HepG2 (cell line): ENCODE measurements around the gene TMEM63B. TPM values are rescaled to one million over a fixed set of nuclear protein-coding genes. Genes with fewer than 3 reads are reported as not detected.

Experiments
- ATAC-seq: fragments of 200-7000 bp; cut with Tn5 transposase; 3 replicates; pipeline ENCODE4 v1.9.1; 2020; ENCODE audit warnings: mild to moderate bottlenecking, moderate library complexity
- BruUV-seq: library from RNA; stranded (reverse); fragments of 400-500 nt; replicated peaks from 2 replicates; lab custom pipeline; 2021; lab: Mats Ljungman, UMichigan
- CTCF ChIA-PET: fragments of 300-600 bp; formaldehyde crosslinking; extraction: SDS; loops from one replicate; lab custom pipeline; 2021; ENCODE audit warnings: low total read pairs, inconsistent platforms, low intra/inter-chr PET ratio; lab: Yijun Ruan, JAX
- POLR2A ChIA-PET: fragments of 350-600 bp; sonication (Branson Sonifier 250); formaldehyde crosslinking; loops from one replicate; lab custom pipeline; 2020; ENCODE audit warnings: antibody characterized with exemption, inconsistent platforms; lab: Yijun Ruan, JAX
- DNase-seq: peaks from one replicate; pipeline ENCODE4 v3.0.0-alpha.2; 2015; ENCODE audit warnings: low spot score
- FAIRE-seq: peaks from 3 replicates; lab custom pipeline; 2011; peaks lifted over from hg19 to GRCh38; lab: Jason Lieb, UNC
- H2AFZ ChIP-seq: one replicate; pipeline ENCODE4 v1.6.1; 2011; ENCODE audit warnings: low read length, inconsistent platforms
- H3K27ac ChIP-seq: fragments of 300-600 bp; 3 replicates; pipeline ENCODE4 v1.8.0; 2011; ENCODE audit warnings: mixed run types, mild to moderate bottlenecking, mixed read lengths, low read length, inconsistent platforms; ENCODE audit not compliant: insufficient read depth; ENCODE audit errors: extremely low read length
- H3K27me3 ChIP-seq, 2 experiments: fragments of 200-600 bp in 1 of 2; 2 replicates in 1 of 2; 3 replicates in 1 of 2; pipeline versions ENCODE4 v1.6.0 to v1.8.0; 2011; ENCODE audit warnings: low read length in 2 of 2, mild to moderate bottlenecking in 2 of 2, moderate library complexity in 2 of 2, inconsistent platforms in 1 of 2; ENCODE audit not compliant: insufficient read depth in 2 of 2, control insufficient read depth in 1 of 2
- H3K36me3 ChIP-seq, 2 experiments: fragments of 200-600 bp in 1 of 2; replicated peaks in 1 of 2; 2 replicates in 1 of 2; 3 replicates in 1 of 2; pipeline versions ENCODE4 v1.5.1 to v1.8.0; 2011; ENCODE audit warnings: low read length in 2 of 2, inconsistent platforms in 1 of 2; ENCODE audit not compliant: insufficient read depth in 2 of 2, control insufficient read depth in 1 of 2
- H3K4me1 ChIP-seq: 2 replicates; pipeline ENCODE4 v1.5.1; 2012; ENCODE audit warnings: low read length, inconsistent platforms; ENCODE audit not compliant: insufficient read depth
- H3K4me2 ChIP-seq: 2 replicates; pipeline ENCODE4 v1.6.0; 2011; ENCODE audit warnings: low read depth, low read length, inconsistent platforms
- H3K4me3 ChIP-seq, 3 experiments: fragments of 200-600 bp in 1 of 3; sonication (generic), shearing (Covaris generic) in 1 of 3; replicated peaks in 1 of 3; 2 replicates each; pipeline ENCODE4 v1.5.1; 2011 to 2016; ENCODE audit warnings: low read length in 3 of 3, inconsistent platforms in 2 of 3, low read depth in 2 of 3, mild to moderate bottlenecking in 2 of 3, control low read depth in 1 of 3, mixed read lengths in 1 of 3; ENCODE audit not compliant: insufficient read depth in 1 of 3
- H3K79me2 ChIP-seq: one replicate; pipeline ENCODE4 v1.6.1; 2011; ENCODE audit warnings: low read length, inconsistent platforms; ENCODE audit not compliant: insufficient read depth
- H3K9ac ChIP-seq: 2 replicates; pipeline ENCODE4 v1.6.0; 2011; ENCODE audit warnings: mild to moderate bottlenecking, low read depth, low read length, inconsistent platforms; ENCODE audit not compliant: insufficient read depth
- H3K9me3 ChIP-seq: 2 replicates; pipeline ENCODE4 v1.5.1; 2012; ENCODE audit warnings: mild to moderate bottlenecking, low read length
- H4K20me1 ChIP-seq: 2 replicates; pipeline ENCODE4 v1.6.0; 2011; ENCODE audit warnings: inconsistent platforms, mild to moderate bottlenecking, low read length, moderate library complexity; ENCODE audit not compliant: insufficient read depth
- HOXA3 ChIP-seq: sonication (generic); formaldehyde crosslinking; IDR thresholded peaks from 2 replicates; pipeline ENCODE4 v1.5.0; 2020; ENCODE audit warnings: missing genetic modification reagents
- IKZF5 ChIP-seq: IDR thresholded peaks from 2 replicates; pipeline ENCODE4 v1.6.1; 2018; ENCODE audit warnings: missing genetic modification reagents, mild to moderate bottlenecking, missing compliant biosample characterization
- MBD4 ChIP-seq: IDR thresholded peaks from 2 replicates; pipeline ENCODE4 v1.6.1; 2012; ENCODE audit warnings: low read length, inconsistent platforms, borderline replicate concordance
- NFKBIZ ChIP-seq: IDR thresholded peaks from 2 replicates; pipeline ENCODE4 v1.6.1; 2018; ENCODE audit warnings: missing genetic modification reagents, missing compliant biosample characterization
- POGZ ChIP-seq: sonication (generic); formaldehyde crosslinking; IDR thresholded peaks from 2 replicates; pipeline ENCODE4 v1.4.0; 2020; ENCODE audit warnings: mild to moderate bottlenecking, missing genetic modification reagents
- RFX5 ChIP-seq: IDR thresholded peaks from 2 replicates; pipeline ENCODE4 v1.6.1; 2011; ENCODE audit warnings: low read depth, low read length, improper control_type of control experiment
- ZIK1 ChIP-seq: sonication (generic); formaldehyde crosslinking; IDR thresholded peaks from 2 replicates; pipeline ENCODE4 v1.5.0; 2020; ENCODE audit warnings: mild to moderate bottlenecking, low read depth, missing genetic modification reagents, borderline replicate concordance
- ZNF768 ChIP-seq: sonication (generic); formaldehyde crosslinking; IDR thresholded peaks from 2 replicates; pipeline ENCODE4 v1.4.0; 2020; ENCODE audit warnings: missing genetic modification reagents
- ZNF800 ChIP-seq: sonication (generic); formaldehyde crosslinking; IDR thresholded peaks from 2 replicates; pipeline ENCODE4 v1.4.0; 2020; ENCODE audit warnings: missing genetic modification reagents
- WGBS: methylation state at CpG from one replicate; pipeline ENCODE4 v1.1.6; 2017; ENCODE audit warnings: low lambda C conversion rate; 5-methylcytosine and 5-hydroxymethylcytosine counted together
- in situ Hi-C: cut with HindIII; loops from 2 replicates; pipeline ENCODE4 v1.10.0; 2017; ENCODE audit warnings: low pct_unique_long_range_greater_than_20kb; ENCODE audit not compliant: extremely low pct_ligation_motif_present
- intact Hi-C: fragments of 100-400 bp; cut with micrococcal nuclease; formaldehyde crosslinking; loops from one replicate; pipeline ENCODE4 v1.10.0; 2022; ENCODE audit not compliant: unreplicated experiment
- polyA plus RNA-seq, 8 experiments: library from polyadenylated mRNA; depleted of rRNA in 3 of 8; stranded (reverse) in 7 of 8; unstranded in 1 of 8; fragments of >200 nt; fragmentation: Illumina TruSeq in 4 of 8; extraction: Trizol in 4 of 8; gene quantifications; 2 replicates each; pipeline versions ENCODE4 v1.2.1 to v1.2.3, GENCODE V29; 2011 to 2016; ENCODE audit warnings: low read depth in 4 of 8, missing spikeins in 1 of 8, mixed read lengths in 1 of 8; ENCODE audit not compliant: insufficient read depth in 1 of 8
- total RNA-seq, 5 experiments: library from RNA; depleted of rRNA; stranded (reverse); fragments of >200 nt; fragmentation: Illumina TruSeq; extraction: Trizol; gene quantifications; 2 replicates each; pipeline ENCODE4 v1.2.3, GENCODE V29; 2016; ENCODE audit warnings: low read depth in 1 of 5
- TF ChIP-seq, protein P1 (sequence below): sonication (generic); formaldehyde crosslinking; IDR thresholded peaks from 2 replicates; pipeline ENCODE4 v1.5.1; 2020; ENCODE audit warnings: mild to moderate bottlenecking, missing genetic modification reagents, moderate library complexity
- TF ChIP-seq, protein P2 (sequence below): sonication (generic); formaldehyde crosslinking; IDR thresholded peaks from 2 replicates; pipeline ENCODE4 v1.4.0; 2020; ENCODE audit warnings: missing genetic modification reagents
- TF ChIP-seq, protein P3 (sequence below): sonication (generic); formaldehyde crosslinking; IDR thresholded peaks from 2 replicates; pipeline ENCODE4 v1.8.1; 2023; ENCODE audit warnings: mild to moderate bottlenecking, missing genetic modification reagents, borderline replicate concordance

Gene TMEM63B
- total and polyA plus RNA-seq, 2 of the 13 experiments (the other 11 are each of a cell fraction or from before 2014, with no cell fraction given) = 27.4 to 75.8 TPM

DNA sequence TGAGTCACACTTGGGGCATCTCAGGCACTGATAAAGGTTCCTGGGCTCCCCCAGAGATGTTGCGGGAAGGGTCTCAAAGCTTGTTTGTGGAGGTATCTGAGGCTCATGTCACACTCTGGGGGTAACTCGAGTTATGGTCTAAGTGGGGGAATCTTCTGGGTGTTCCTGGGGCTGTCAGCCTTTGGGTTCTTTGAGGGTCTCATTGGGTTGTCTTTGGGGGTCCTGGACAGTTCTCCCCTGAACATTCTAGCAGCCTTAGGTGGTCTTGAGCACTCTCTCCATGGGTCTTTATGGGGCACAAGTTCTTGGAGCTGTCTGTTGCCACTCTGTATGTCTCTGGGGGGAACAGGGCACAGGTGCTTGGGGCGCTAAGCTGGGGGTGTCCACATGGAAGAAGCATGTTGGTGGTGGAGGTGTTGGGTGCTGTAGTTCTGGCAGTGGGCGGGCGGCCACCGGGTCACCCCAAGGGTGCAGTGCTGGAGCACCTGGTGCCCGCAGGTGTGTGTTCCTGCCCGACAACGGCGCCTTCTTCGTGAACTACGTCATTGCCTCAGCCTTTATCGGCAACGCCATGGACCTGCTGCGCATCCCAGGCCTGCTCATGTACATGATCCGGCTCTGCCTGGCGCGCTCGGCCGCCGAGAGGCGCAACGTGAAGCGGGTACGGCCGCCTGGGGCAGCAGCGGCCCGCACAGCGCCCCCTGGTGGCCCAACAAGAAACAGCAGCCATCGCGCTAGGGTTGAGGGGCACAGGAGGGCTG is 24.2 kb downstream of the TMEM63B start:
- whole genome bisulfite sequencing = 47% methylated on average over 9 of the region's 31 CpGs
- peak; percentile 60 for ATAC-seq
- H3K4me3 ChIP-seq = no peak overlapping the region
- no TSS peak for BruUV-seq
- CTCF ChIA-PET = interaction anchor here (0.7 to 5.8 kb wide), 7 partner anchors 31 to 187 kb away, joined by 3 to 74 read pairs (median 4); partner anchors contain the start of genes SLC29A1 and SLC35B2
- no peak overlapping the region for H2AFZ ChIP-seq
- H4K20me1 ChIP-seq = no peaks in the 10 kb centered on the region
- H3K27me3 ChIP-seq = no peaks in the 10 kb centered on the region
- POLR2A ChIA-PET = no interaction called here
- H3K36me3 ChIP-seq = peaks cover 31 to 43% of the 10 kb centered on the region in 2 experiments
- peak; percentile 39 for DNase-seq
- FAIRE-seq = peak; percentile 46
- in situ Hi-C loops (loop anchor here (5.0 kb wide), 1 partner anchor 49 kb away; no protein-coding TSS in a partner anchor), intact Hi-C loops (loop anchor here (1.0 to 2.0 kb wide), 2 partner anchors 23 to 55 kb away; no protein-coding TSS in a partner anchor)
- H3K27ac ChIP-seq = no peak overlapping the region
- H3K79me2 ChIP-seq = no peaks in the 10 kb centered on the region
- no peak overlapping the region for H3K9ac ChIP-seq
- H3K4me2 ChIP-seq = no peak overlapping the region
- peaks cover 30% of the 10 kb centered on the region for H3K4me1 ChIP-seq
- H3K9me3 ChIP-seq = no peaks in the 10 kb centered on the region
- TF ChIP-seq ZNF768 (CRISPR knock-in tag) = peak; percentile 77; the same call in 1 of the 2 replicates
- TF ChIP-seq, protein P1, sequence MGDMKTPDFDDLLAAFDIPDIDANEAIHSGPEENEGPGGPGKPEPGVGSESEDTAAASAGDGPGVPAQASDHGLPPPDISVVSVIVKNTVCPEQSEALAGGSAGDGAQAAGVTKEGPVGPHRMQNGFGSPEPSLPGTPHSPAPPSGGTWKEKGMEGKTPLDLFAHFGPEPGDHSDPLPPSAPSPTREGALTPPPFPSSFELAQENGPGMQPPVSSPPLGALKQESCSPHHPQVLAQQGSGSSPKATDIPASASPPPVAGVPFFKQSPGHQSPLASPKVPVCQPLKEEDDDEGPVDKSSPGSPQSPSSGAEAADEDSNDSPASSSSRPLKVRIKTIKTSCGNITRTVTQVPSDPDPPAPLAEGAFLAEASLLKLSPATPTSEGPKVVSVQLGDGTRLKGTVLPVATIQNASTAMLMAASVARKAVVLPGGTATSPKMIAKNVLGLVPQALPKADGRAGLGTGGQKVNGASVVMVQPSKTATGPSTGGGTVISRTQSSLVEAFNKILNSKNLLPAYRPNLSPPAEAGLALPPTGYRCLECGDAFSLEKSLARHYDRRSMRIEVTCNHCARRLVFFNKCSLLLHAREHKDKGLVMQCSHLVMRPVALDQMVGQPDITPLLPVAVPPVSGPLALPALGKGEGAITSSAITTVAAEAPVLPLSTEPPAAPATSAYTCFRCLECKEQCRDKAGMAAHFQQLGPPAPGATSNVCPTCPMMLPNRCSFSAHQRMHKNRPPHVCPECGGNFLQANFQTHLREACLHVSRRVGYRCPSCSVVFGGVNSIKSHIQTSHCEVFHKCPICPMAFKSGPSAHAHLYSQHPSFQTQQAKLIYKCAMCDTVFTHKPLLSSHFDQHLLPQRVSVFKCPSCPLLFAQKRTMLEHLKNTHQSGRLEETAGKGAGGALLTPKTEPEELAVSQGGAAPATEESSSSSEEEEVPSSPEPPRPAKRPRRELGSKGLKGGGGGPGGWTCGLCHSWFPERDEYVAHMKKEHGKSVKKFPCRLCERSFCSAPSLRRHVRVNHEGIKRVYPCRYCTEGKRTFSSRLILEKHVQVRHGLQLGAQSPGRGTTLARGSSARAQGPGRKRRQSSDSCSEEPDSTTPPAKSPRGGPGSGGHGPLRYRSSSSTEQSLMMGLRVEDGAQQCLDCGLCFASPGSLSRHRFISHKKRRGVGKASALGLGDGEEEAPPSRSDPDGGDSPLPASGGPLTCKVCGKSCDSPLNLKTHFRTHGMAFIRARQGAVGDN (CRISPR knock-in tag) = peak; percentile 92
- no peak for TF ChIP-seq MBD4
- TF ChIP-seq RFX5 = 0 out of 2 replicates have a peak, but pooled peaks have one; percentile 30
- no peak for TF ChIP-seq POGZ (CRISPR knock-in tag)
- peak; percentile 79 for TF ChIP-seq HOXA3 (CRISPR knock-in tag)
- TF ChIP-seq, protein P2, sequence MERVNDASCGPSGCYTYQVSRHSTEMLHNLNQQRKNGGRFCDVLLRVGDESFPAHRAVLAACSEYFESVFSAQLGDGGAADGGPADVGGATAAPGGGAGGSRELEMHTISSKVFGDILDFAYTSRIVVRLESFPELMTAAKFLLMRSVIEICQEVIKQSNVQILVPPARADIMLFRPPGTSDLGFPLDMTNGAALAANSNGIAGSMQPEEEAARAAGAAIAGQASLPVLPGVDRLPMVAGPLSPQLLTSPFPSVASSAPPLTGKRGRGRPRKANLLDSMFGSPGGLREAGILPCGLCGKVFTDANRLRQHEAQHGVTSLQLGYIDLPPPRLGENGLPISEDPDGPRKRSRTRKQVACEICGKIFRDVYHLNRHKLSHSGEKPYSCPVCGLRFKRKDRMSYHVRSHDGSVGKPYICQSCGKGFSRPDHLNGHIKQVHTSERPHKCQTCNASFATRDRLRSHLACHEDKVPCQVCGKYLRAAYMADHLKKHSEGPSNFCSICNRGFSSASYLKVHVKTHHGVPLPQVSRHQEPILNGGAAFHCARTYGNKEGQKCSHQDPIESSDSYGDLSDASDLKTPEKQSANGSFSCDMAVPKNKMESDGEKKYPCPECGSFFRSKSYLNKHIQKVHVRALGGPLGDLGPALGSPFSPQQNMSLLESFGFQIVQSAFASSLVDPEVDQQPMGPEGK (CRISPR knock-in tag) = peak; percentile 52
- TF ChIP-seq NFKBIZ (CRISPR knock-in tag) = 0 out of 2 replicates have a peak, but pooled peaks have one; percentile 25
- TF ChIP-seq, protein P3, sequence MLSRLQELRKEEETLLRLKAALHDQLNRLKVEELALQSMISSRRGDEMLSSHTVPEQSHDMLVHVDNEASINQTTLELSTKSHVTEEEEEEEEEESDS (CRISPR knock-in tag) = peak; percentile 67; the same call in 1 of the 2 replicates
- TF ChIP-seq ZNF800 (CRISPR knock-in tag) = peak; percentile 56; the same call in 1 of the 2 replicates
- peak; percentile 68; the same call in 1 of the 2 replicates for TF ChIP-seq IKZF5 (CRISPR knock-in tag)
- TF ChIP-seq ZIK1 (CRISPR knock-in tag) = 0 out of 2 replicates have a peak, but pooled peaks have one; percentile 22
